HL-60 (cell line): Measurements from ENCODE around the gene BEND2.

Experiments
- DNase-seq, 2 experiments: peaks; one replicate each; pipeline ENCODE4 v3.0.0-alpha.2; 2010 to 2020; ENCODE audit warnings: low read depth in 1 of 2, low spot score in 1 of 2
- H3K27ac ChIP-seq: fragments of 250-450 bp; sonication (Bioruptor Pico); replicated peaks from 2 replicates; pipeline ENCODE4 v1.5.1; 2020; ENCODE audit warnings: mild to moderate bottlenecking, moderate library complexity
- H3K27me3 ChIP-seq: fragments of 250-450 bp; sonication (Bioruptor Pico); 2 replicates; pipeline ENCODE4 v1.5.1; 2021; ENCODE audit warnings: mild to moderate bottlenecking, moderate library complexity; ENCODE audit not compliant: insufficient read depth, poor library complexity, severe bottlenecking
- H3K4me3 ChIP-seq: replicated peaks from 2 replicates; pipeline ENCODE4 v1.5.1; 2011; ENCODE audit warnings: mild to moderate bottlenecking, control low read depth, low read length; ENCODE audit not compliant: insufficient read depth
- GABPA ChIP-seq: IDR thresholded peaks from 2 replicates; pipeline ENCODE4 v1.6.1; 2012; ENCODE audit warnings: low read depth
- POLR2AphosphoS5 ChIP-seq: IDR thresholded peaks from 2 replicates; pipeline ENCODE4 v1.6.1; 2012; ENCODE audit warnings: low read depth
- REST ChIP-seq: IDR thresholded peaks from 2 replicates; pipeline ENCODE4 v1.6.1; 2012; ENCODE audit warnings: low read depth; ENCODE audit not compliant: insufficient replicate concordance
- SPI1 ChIP-seq: IDR thresholded peaks from 2 replicates; pipeline ENCODE4 v1.6.1; 2012; ENCODE audit warnings: low read depth, mild to moderate bottlenecking, borderline replicate concordance
- TF ChIP-seq, protein P1 (sequence below): IDR thresholded peaks from one replicate; pipeline ENCODE4 v1.5.1; 2011; ENCODE audit warnings: low read length, control low read depth, inconsistent platforms; ENCODE audit not compliant: insufficient read depth

Gene BEND2

GRCh38 chrX:18129690-18130089, 91.0 kb downstream of the BEND2 start:
- Histone ChIP-seq H3K27me3 (no peaks in the 10 kb centered on the region), H3K27ac (no peak overlapping the region), H3K4me3 (no peak overlapping the region)
- TF ChIP-seq POLR2AphosphoS5, result no peak
- TF ChIP-seq SPI1, result no peak
- TF ChIP-seq REST, result no peak
- TF ChIP-seq, protein P1, sequence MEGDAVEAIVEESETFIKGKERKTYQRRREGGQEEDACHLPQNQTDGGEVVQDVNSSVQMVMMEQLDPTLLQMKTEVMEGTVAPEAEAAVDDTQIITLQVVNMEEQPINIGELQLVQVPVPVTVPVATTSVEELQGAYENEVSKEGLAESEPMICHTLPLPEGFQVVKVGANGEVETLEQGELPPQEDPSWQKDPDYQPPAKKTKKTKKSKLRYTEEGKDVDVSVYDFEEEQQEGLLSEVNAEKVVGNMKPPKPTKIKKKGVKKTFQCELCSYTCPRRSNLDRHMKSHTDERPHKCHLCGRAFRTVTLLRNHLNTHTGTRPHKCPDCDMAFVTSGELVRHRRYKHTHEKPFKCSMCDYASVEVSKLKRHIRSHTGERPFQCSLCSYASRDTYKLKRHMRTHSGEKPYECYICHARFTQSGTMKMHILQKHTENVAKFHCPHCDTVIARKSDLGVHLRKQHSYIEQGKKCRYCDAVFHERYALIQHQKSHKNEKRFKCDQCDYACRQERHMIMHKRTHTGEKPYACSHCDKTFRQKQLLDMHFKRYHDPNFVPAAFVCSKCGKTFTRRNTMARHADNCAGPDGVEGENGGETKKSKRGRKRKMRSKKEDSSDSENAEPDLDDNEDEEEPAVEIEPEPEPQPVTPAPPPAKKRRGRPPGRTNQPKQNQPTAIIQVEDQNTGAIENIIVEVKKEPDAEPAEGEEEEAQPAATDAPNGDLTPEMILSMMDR, result no peak
- no peak for TF ChIP-seq GABPA
- no peak for DNase-seq

GRCh38 chrX:18126971-18127370, 93.7 kb downstream of the BEND2 start:
- no peak overlapping the region for H3K4me3 ChIP-seq
- no peak for DNase-seq
- TF ChIP-seq, protein P1, result no peak
- TF ChIP-seq SPI1 (no peak), POLR2AphosphoS5 (no peak), REST (no peak), GABPA (no peak)
- H3K27me3 ChIP-seq, result no peaks in the 10 kb centered on the region
- H3K27ac ChIP-seq, result no peak overlapping the region

DNA sequence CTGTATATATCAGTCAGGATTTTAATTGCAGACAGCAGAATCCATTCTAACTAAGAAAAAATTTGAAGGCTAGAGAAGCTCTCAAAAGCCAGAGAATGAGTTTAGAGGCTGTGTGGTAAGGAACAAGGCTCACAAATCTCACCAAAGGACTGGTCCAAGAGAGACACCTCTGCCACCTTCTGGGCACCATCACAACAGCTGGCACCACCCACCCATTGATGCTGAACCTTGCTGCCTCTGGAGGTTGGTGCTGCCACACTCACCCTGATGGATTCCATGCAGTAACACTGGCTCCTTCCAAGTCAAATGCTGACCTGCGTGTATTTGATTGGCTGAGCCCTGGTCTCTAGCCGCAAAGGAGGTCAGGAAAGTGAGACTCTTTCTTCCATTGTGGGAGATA, 100.8 kb downstream of the BEND2 start:
- no peaks in the 10 kb centered on the region for H3K27me3 ChIP-seq
- TF ChIP-seq, protein P1, result no peak
- no peak for TF ChIP-seq SPI1
- TF ChIP-seq REST, result no peak
- TF ChIP-seq GABPA, result no peak
- no peak for TF ChIP-seq POLR2AphosphoS5
- H3K27ac ChIP-seq, result no peak overlapping the region
- H3K4me3 ChIP-seq, result no peak overlapping the region
- no peak for DNase-seq
